GM10847 (cell line): ENCODE data around the gene NUP153.
A peak's percentile ranks its signal among the peaks of the same experiment; 100 is the strongest.

Experiments
- POLR2A ChIP-seq: IDR thresholded peaks from 2 replicates; pipeline ENCODE4 v1.6.1; 2011; ENCODE audit not compliant: insufficient read length; ENCODE audit errors: extremely low read depth

The NUP153 gene

GRCh38 chr6:17635568-17635967, 71.2 kb downstream of the NUP153 start:
- no peak for TF ChIP-seq POLR2A

- TF ChIP-seq POLR2A, result no peak
These were observed 73.1 kb downstream of the NUP153 start for GRCh38 chr6:17633465-17634188.

GRCh38 chr6:17632934-17633333, 73.8 kb downstream of the NUP153 start:
- no peak for TF ChIP-seq POLR2A

GRCh38 chr6:17630511-17631073, 76.1 kb downstream of the NUP153 start:
- TF ChIP-seq POLR2A, result no peak

- no peak for TF ChIP-seq POLR2A
These were observed 76.8 kb downstream of the NUP153 start for GRCh38 chr6:17629824-17630510.

GRCh38 chr6:17628873-17629272, 77.9 kb downstream of the NUP153 start:
- no peak for TF ChIP-seq POLR2A

GRCh38 chr6:17624396-17624795, 82.3 kb downstream of the NUP153 start:
- TF ChIP-seq POLR2A, result no peak

GRCh38 chr6:17622144-17622543, 84.6 kb downstream of the NUP153 start:
- no peak for TF ChIP-seq POLR2A

- TF ChIP-seq POLR2A, result no peak
These were observed 85.7 kb downstream of the NUP153 start for GRCh38 chr6:17621003-17621402.

GRCh38 chr6:17615794-17616193, 90.9 kb downstream of the NUP153 start:
- TF ChIP-seq POLR2A, result no peak

- TF ChIP-seq POLR2A, result no peak
These were observed 94.7 kb downstream of the NUP153 start for GRCh38 chr6:17612048-17612447.

GRCh38 chr6:17610835-17611234, 95.9 kb downstream of the NUP153 start:
- no peak for TF ChIP-seq POLR2A

GRCh38 chr6:17606606-17607005, 100.1 kb downstream of the NUP153 start:
- no peak for TF ChIP-seq POLR2A

- TF ChIP-seq POLR2A, result no peak
These were observed 103.8 kb downstream of the NUP153 start for GRCh38 chr6:17602888-17603287.

GRCh38 chr6:17601386-17601703, 105.4 kb downstream of the NUP153 start:
- TF ChIP-seq POLR2A, result no peak

GRCh38 chr6:17600527-17601385, 106.0 kb downstream of the NUP153 start:
- TF ChIP-seq POLR2A, result no peak

GRCh38 chr6:17599877-17600526, 106.7 kb downstream of the NUP153 start, which contains the start of gene FAM8A1:
FAM8A1 (plus strand) TSS chr6:17600302; CDS start chr6:17600410, 108 bp downstream.
- peak; percentile 70 for TF ChIP-seq POLR2A
